Small intestine (tissue), 7 donors: ENCODE measurements around the gene PNLIP. TPM values are rescaled to one million over a fixed set of nuclear protein-coding genes. Genes with fewer than 3 reads are reported as not detected.

Experiments used
- DNase-seq, 2 donors: peaks; one replicate each; pipeline versions ENCODE4 v3.0.0 to v3.0.0-alpha.2; 2013
- FAIRE-seq: peaks from 2 replicates; lab custom pipeline; 2012; peaks lifted over from hg19 to GRCh38; lab: Jason Lieb, UNC
- H3K27ac ChIP-seq, 3 donors: one replicate each; pipeline ENCODE4 v1.5.1; 2013; ENCODE audit warnings: low read length in 2 of 3, mild to moderate bottlenecking in 2 of 3, control low read depth in 1 of 3, inconsistent platforms in 1 of 3, low read depth in 1 of 3, moderate library complexity in 1 of 3
- H3K27me3 ChIP-seq, 3 donors: one replicate each; pipeline ENCODE4 v1.6.1; 2013; ENCODE audit warnings: low read length in 3 of 3, inconsistent platforms in 1 of 3; ENCODE audit not compliant: control insufficient read depth in 3 of 3, insufficient read depth in 3 of 3
- H3K36me3 ChIP-seq, 3 donors: one replicate each; pipeline ENCODE4 v1.6.1; 2013; ENCODE audit warnings: low read length in 3 of 3, inconsistent platforms in 1 of 3, low read depth in 1 of 3, mild to moderate bottlenecking in 1 of 3, moderate library complexity in 1 of 3; ENCODE audit not compliant: control insufficient read depth in 3 of 3, insufficient read depth in 2 of 3
- H3K4me1 ChIP-seq, 3 donors: one replicate each; pipeline ENCODE4 v1.6.1; 2013; ENCODE audit warnings: low read length in 2 of 3, inconsistent platforms in 1 of 3, low read depth in 1 of 3, mild to moderate bottlenecking in 1 of 3, moderate library complexity in 1 of 3; ENCODE audit not compliant: control insufficient read depth in 3 of 3, insufficient read depth in 2 of 3
- H3K4me3 ChIP-seq, 3 donors: one replicate each; pipeline ENCODE4 v1.5.1; 2013; ENCODE audit warnings: low read length in 3 of 3, control low read depth in 1 of 3, inconsistent platforms in 1 of 3, low read depth in 1 of 3, mild to moderate bottlenecking in 1 of 3, moderate library complexity in 1 of 3
- H3K9me3 ChIP-seq, 2 donors: one replicate each; pipeline ENCODE4 v1.6.1; 2013; ENCODE audit warnings: low read depth in 1 of 2, low read length in 1 of 2; ENCODE audit not compliant: control insufficient read depth in 2 of 2, insufficient read depth in 1 of 2
- WGBS, 3 donors: extraction: QIAGEN DNeasy Blood & Tissue Kit; methylation state at CpG; one replicate each; pipeline ENCODE4 v1.1.7; 2013; 5-methylcytosine and 5-hydroxymethylcytosine counted together
- polyA plus RNA-seq, 4 donors: library from polyadenylated mRNA; stranded (reverse) in 3 of 4; unstranded in 1 of 4; fragments of 200-250 nt in 3 of 4; fragments of 120-200 nt in 1 of 4; gene quantifications; one replicate each; pipeline versions ENCODE4 v1.2.1 to v1.2.3, GENCODE V29; 2013
- donor health status: healthy with polysubstance abuse.
- donor health status: control.
- donor health status: control.
- donor health status: Bipolar disorder and iron deficiency.
- donor health status: healthy.

PNLIP gene
- polyA plus RNA-seq, 4 donors, result 2.2 to 2.4 TPM; not detected in 2

DNA sequence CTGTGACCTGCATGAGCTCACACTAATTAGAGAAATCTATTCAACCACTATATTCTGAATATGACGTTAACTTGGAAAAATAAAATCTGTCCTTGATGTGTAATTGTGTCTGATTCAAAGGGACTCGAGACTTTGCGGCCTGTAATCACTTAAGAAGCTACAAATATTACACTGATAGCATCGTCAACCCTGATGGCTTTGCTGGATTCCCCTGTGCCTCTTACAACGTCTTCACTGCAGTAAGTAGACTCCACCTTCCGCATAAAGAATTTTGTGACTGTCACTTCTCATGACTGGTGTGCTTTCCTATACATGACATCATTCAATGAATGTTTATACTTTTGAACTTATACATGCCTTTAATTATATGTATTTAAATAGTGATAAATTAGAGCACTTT lies 10.1 kb downstream of the PNLIP start:
- Histone ChIP-seq H3K36me3 (no peaks in the 10 kb centered on the region), H3K4me1 (no peaks in the 10 kb centered on the region), H3K9me3 (no peaks in the 10 kb centered on the region), H3K27me3 (peaks cover 0 to 4% (median 0%) of the 10 kb centered on the region in 3 donors), H3K27ac (no peak overlapping the region), H3K4me3 (no peak overlapping the region)
- WGBS, 3 donors, result 72 to 75% (median 73%) methylated on average over 6 of the region's 6 CpGs
- FAIRE-seq, result no peak
- DNase-seq, result no peak

DNA sequence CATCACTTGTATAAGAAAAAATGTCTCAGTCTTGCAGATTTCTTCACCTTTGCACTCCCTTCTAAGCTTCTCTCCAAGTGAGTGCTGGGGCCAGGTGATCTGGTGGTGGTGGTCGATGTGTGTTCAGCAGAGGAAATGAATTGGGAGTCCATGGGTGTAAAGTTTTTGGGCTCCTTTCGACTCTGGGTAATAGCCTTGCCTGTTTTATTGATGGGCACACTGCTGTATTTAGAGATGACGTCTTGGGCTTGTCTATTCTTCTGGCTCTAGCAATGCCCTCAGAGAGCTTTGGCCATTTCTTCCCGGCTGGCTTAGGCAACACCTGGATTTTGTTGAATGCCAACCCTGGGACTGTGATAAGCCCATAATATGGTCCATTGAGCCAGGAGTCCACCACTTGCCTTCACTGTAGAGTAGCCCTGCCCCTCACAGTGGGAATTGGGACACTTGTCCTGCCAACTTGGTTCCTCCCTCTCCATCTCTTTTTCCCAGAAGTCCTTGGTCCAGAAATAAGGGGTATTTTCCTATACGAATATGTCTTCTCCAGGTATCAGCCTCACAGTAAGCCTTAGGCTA lies 11.7 kb downstream of the PNLIP start:
- Histone ChIP-seq H3K27me3 (peaks cover 0 to 4% (median 0%) of the 10 kb centered on the region in 3 donors), H3K27ac (no peak overlapping the region), H3K36me3 (no peaks in the 10 kb centered on the region), H3K4me1 (no peaks in the 10 kb centered on the region), H3K4me3 (no peak overlapping the region), H3K9me3 (no peaks in the 10 kb centered on the region)
- no peak for FAIRE-seq
- WGBS, 3 donors, result 75 to 81% (median 81%) methylated on average over 5 of the region's 5 CpGs
- no peak for DNase-seq

DNA sequence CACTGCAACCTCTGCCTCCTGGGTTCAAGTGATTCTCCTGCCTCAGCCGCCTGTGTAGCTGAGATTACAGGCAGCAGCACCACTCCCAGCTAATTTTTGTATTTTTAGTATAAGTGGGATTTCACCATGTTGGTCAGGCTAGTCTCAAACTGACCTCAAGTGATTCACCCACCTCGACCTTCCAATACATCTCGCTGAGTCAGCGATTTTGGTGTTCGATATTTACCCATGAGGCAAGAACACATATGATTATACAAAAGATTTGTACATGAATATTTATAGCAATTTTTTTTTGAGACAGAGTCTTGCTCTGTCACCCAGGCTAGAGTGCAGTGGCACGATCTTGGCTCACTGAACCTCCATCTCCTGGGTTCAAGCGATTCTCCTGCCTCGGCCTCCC lies 19.8 kb downstream of the PNLIP start:
- H3K9me3 ChIP-seq, result no peaks in the 10 kb centered on the region
- no peaks in the 10 kb centered on the region for H3K27me3 ChIP-seq
- no peak overlapping the region for H3K27ac ChIP-seq
- H3K36me3 ChIP-seq, result no peaks in the 10 kb centered on the region
- H3K4me3 ChIP-seq, result no peak overlapping the region
- DNase-seq (no peak), FAIRE-seq (no peak)
- 92 to 97% (median 93%) methylated on average over 8 of the region's 8 CpGs for WGBS, 3 donors
- H3K4me1 ChIP-seq, result no peaks in the 10 kb centered on the region

DNA sequence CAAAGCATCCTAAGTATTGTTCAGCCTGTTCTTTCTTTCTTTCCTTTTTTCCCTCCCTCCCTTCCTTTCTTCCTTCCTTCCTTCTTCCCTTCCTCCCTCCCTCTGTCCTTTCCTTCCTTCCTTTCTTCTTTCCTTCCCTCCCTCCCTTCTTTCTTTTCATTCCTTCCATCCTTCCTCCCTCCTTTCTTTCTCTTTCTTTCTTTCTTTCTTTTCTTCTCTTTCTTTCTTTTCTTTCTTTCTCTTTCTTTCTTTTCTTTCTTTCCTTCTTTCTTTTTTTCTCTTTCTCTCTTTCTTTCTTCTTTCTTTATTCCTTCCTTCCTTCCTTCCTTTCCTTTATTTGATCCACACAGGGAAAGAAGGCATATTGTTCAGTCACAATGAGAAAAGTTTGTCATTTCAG lies 21.2 kb downstream of the PNLIP start:
- Histone ChIP-seq H3K4me3 (no peak overlapping the region), H3K9me3 (no peaks in the 10 kb centered on the region), H3K27me3 (no peaks in the 10 kb centered on the region), H3K27ac (no peak overlapping the region), H3K4me1 (no peaks in the 10 kb centered on the region), H3K36me3 (no peaks in the 10 kb centered on the region)
- DNase-seq (no peak), FAIRE-seq (no peak)

DNA sequence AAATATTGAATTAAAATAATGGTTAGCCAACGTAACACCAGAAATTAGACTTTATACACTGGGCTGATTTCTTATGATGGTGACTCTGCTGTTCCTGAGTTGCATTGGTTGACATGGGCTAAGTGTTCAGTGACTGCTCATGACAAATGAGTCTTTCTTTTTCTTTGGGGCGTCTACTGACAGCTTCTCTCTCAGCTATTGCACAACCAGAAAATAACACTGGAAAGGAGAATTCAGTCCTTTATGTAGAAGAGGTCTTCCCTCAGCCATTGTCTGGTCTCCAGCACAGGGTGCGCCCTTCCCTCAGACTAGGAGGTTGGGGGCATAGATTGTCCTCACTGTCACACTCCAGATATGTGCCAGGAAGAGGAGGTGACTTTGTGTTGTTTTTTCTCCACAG lies 21.6 kb downstream of the PNLIP start:
- FAIRE-seq (no peak), DNase-seq (no peak)
- H3K9me3 ChIP-seq, result no peaks in the 10 kb centered on the region
- H3K4me3 ChIP-seq, result no peak overlapping the region
- H3K27me3 ChIP-seq, result no peaks in the 10 kb centered on the region
- no peaks in the 10 kb centered on the region for H3K4me1 ChIP-seq
- WGBS, 3 donors, result 69 to 84% (median 72%) methylated on average over 3 of the region's 3 CpGs
- no peak overlapping the region for H3K27ac ChIP-seq
- H3K36me3 ChIP-seq, result no peaks in the 10 kb centered on the region

DNA sequence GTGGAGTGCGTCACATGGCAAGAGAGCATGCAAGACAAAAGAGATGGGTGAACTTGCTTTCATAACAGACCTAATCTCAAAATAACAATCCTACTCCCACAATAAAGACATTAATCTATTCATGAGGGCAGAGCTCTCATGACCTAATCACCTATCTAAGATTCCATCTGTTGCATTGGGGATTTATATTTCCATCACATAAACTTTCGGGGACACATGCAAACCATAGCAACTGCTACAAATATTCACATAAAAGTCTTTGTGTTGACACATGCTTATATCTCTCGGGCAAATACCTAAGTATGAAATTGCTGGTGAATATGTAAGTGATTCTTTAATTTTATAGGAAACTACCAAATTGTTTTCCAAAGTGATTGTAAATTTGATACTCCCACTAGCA lies 29.1 kb downstream of the PNLIP start:
- Histone ChIP-seq H3K4me3 (no peak overlapping the region), H3K4me1 (no peaks in the 10 kb centered on the region), H3K27me3 (no peaks in the 10 kb centered on the region), H3K36me3 (no peaks in the 10 kb centered on the region), H3K27ac (no peak overlapping the region), H3K9me3 (no peaks in the 10 kb centered on the region)
- 84 to 91% (median 87%) methylated on average over 3 of the region's 3 CpGs for WGBS, 3 donors
- DNase-seq (no peak), FAIRE-seq (no peak)

DNA sequence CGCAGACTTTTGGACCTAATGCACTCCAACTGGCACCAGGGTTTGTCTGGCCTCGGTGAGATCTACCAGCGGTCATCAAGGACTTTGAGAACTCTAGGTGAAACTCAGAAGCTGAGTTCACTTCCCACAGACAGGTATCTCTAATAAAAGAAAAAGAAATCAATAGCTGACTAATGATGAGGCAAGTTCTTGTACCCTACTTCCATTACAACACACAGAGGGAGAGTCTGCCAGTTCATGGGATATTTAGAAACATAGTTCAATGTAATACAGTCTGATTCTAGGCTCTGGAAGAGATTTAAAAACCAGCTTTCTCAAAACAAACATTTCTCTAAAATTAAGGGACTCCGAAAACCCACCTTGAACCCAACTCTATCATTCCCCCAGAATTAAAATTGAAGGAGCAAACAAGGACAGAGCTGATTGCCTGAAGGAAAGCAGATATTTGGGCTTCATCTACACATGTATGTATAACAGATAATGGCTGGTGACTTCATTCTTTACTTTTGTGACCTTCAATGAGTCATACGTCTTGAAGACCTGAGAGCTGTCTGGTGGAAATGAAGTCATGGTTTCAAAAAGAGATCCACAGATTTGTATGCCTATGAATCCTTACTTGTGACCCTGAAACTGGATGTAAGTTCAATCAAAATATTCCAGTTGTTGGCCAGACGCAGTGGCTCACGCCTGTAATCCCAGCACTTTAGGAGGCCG lies 42.3 kb downstream of the PNLIP start:
- Histone ChIP-seq H3K4me3 (no peak overlapping the region), H3K27me3 (no peaks in the 10 kb centered on the region), H3K27ac (no peak overlapping the region), H3K9me3 (peaks cover 0 to 8% of the 10 kb centered on the region in 2 donors), H3K4me1 (peaks cover 0 to 20% (median 9%) of the 10 kb centered on the region in 3 donors), H3K36me3 (no peaks in the 10 kb centered on the region)
- 86 to 93% (median 91%) methylated on average over 8 of the region's 8 CpGs for WGBS, 3 donors
- no peak for DNase-seq
- no peak for FAIRE-seq

DNA sequence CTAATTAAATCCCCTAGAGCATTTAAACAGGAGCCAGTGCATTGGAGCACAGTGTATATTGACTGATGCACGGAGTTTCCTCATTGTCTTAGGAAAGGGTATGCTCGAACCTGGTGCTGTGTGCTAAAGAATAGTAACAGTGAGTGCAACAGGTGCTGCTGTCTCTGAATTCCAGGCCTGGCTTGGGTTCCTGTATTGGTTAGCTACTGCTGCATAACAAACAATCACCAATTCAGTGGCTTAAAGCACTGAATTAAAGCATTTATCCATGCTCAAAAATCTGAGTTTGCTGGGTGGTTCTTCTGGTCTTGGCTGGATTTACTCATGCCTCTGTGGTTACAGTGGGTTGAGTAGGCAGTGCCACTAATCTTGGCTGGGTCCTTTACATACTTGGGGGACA lies 43.3 kb downstream of the PNLIP start:
- Histone ChIP-seq H3K27me3 (no peaks in the 10 kb centered on the region), H3K4me1 (peaks cover 0 to 20% (median 9%) of the 10 kb centered on the region in 3 donors), H3K36me3 (no peaks in the 10 kb centered on the region), H3K27ac (peak overlapping the region in 1 of 3 donors; percentile 29), H3K4me3 (no peak overlapping the region), H3K9me3 (peaks cover 0 to 8% of the 10 kb centered on the region in 2 donors)
- WGBS, 3 donors, result 72 to 91% (median 84%) methylated on average over 2 of the region's 2 CpGs
- FAIRE-seq (no peak), DNase-seq (no peak)
